ENCODE results near the gene PHLDA2.

Gene PHLDA2

GRCh38 chr11:2883640-2883978 lies 45.6 kb downstream of the PHLDA2 start:
- no peak for DNase-seq (ENCODE audit: low read depth in 2 of 2, low spot score in 1 of 2)

- DNase-seq (ENCODE audit: low read depth in 2 of 2, low spot score in 1 of 2): no peak
Measured at GRCh38 chr11:2882396-2883110, 46.7 kb downstream of the PHLDA2 start.

GRCh38 chr11:2881981-2882375 lies 47.2 kb downstream of the PHLDA2 start:
- DNase-seq (ENCODE audit: low read depth in 2 of 2, low spot score in 1 of 2): no peak

- no peak for DNase-seq (ENCODE audit: low read depth in 2 of 2, low spot score in 1 of 2)
Measured at GRCh38 chr11:2881076-2881980, 47.9 kb downstream of the PHLDA2 start.

GRCh38 chr11:2880646-2881045 lies 48.6 kb downstream of the PHLDA2 start:
- no peak for DNase-seq (ENCODE audit: low read depth in 2 of 2, low spot score in 1 of 2)

- no peak for DNase-seq (ENCODE audit: low read depth in 2 of 2, low spot score in 1 of 2)
Measured at GRCh38 chr11:2878782-2879181, 50.4 kb downstream of the PHLDA2 start.
